Ishikawa (cell line): ENCODE data around the gene LRRTM4.

Source experiments
- CEBPB ChIP-seq: IDR thresholded peaks from 2 replicates; pipeline ENCODE4 v1.6.1; 2012
- CREB1 ChIP-seq: IDR thresholded peaks from 2 replicates; pipeline ENCODE4 v1.6.1; 2012; ENCODE audit warnings: low read depth
- EGR1 ChIP-seq: IDR thresholded peaks from 2 replicates; pipeline ENCODE4 v1.6.1; 2012
- EP300 ChIP-seq: IDR thresholded peaks from 2 replicates; pipeline ENCODE4 v1.6.1; 2012; ENCODE audit warnings: borderline replicate concordance
- FOXM1 ChIP-seq: IDR thresholded peaks from 2 replicates; pipeline ENCODE4 v1.6.1; 2012; ENCODE audit warnings: low read depth, borderline replicate concordance
- MAX ChIP-seq: IDR thresholded peaks from 2 replicates; pipeline ENCODE4 v1.6.1; 2012
- NFIC ChIP-seq: IDR thresholded peaks from 2 replicates; pipeline ENCODE4 v1.6.1; 2012
- RAD21 ChIP-seq: IDR thresholded peaks from 2 replicates; pipeline ENCODE4 v1.6.1; 2012; ENCODE audit warnings: low read depth
- REST ChIP-seq: IDR thresholded peaks from 2 replicates; pipeline ENCODE4 v1.6.1; 2012; ENCODE audit warnings: low read depth, mild to moderate bottlenecking
- TAF1 ChIP-seq: IDR thresholded peaks from 2 replicates; pipeline ENCODE4 v1.6.1; 2012; ENCODE audit warnings: low read depth, mild to moderate bottlenecking
- TCF12 ChIP-seq: IDR thresholded peaks from 2 replicates; pipeline ENCODE4 v1.6.1; 2012; ENCODE audit warnings: low read depth
- TEAD4 ChIP-seq: IDR thresholded peaks from 2 replicates; pipeline ENCODE4 v1.6.1; 2012
- USF1 ChIP-seq: IDR thresholded peaks from 2 replicates; pipeline ENCODE4 v1.6.1; 2012
- YY1 ChIP-seq: IDR thresholded peaks from 2 replicates; pipeline ENCODE4 v1.6.1; 2012; ENCODE audit warnings: low read depth
- ZBTB7A ChIP-seq: IDR thresholded peaks from 2 replicates; pipeline ENCODE4 v1.6.1; 2012; ENCODE audit warnings: low read depth

Gene LRRTM4

GRCh38 chr2:76861708-76862107 lies 660.5 kb downstream of the LRRTM4 start:
- TF ChIP-seq EGR1 (no peak), EP300 (no peak), CREB1 (no peak), YY1 (no peak), TCF12 (no peak), TAF1 (no peak), RAD21 (no peak), ZBTB7A (no peak), TEAD4 (no peak), FOXM1 (no peak), CEBPB (no peak), MAX (no peak), USF1 (no peak), NFIC (no peak), REST (no peak)

- TF ChIP-seq CEBPB (no peak), YY1 (no peak), NFIC (no peak), TAF1 (no peak)
Observed at GRCh38 chr2:76851000-76851399, 671.2 kb downstream of the LRRTM4 start.

- TF ChIP-seq USF1 = no peak
- TF ChIP-seq MAX = no peak
- no peak for TF ChIP-seq FOXM1
- TF ChIP-seq TEAD4 = no peak
- no peak for TF ChIP-seq RAD21
- TF ChIP-seq TAF1 = no peak
- TF ChIP-seq EP300 = no peak
- TF ChIP-seq EGR1 = no peak
- no peak for TF ChIP-seq TCF12
- no peak for TF ChIP-seq REST
- TF ChIP-seq NFIC = no peak
- TF ChIP-seq ZBTB7A = no peak
- no peak for TF ChIP-seq YY1
- no peak for TF ChIP-seq CEBPB
- no peak for TF ChIP-seq CREB1
Observed at GRCh38 chr2:76849086-76849485, 673.1 kb downstream of the LRRTM4 start.

GRCh38 chr2:76839826-76840225 lies 682.4 kb downstream of the LRRTM4 start:
- no peak for TF ChIP-seq MAX
- TF ChIP-seq TEAD4 = no peak
- TF ChIP-seq CEBPB = no peak
- no peak for TF ChIP-seq EGR1

- TF ChIP-seq TAF1 (no peak), EP300 (no peak), MAX (no peak), TCF12 (no peak), NFIC (no peak), FOXM1 (no peak), CREB1 (no peak), TEAD4 (no peak), YY1 (no peak), RAD21 (no peak), REST (no peak), EGR1 (no peak), CEBPB (no peak), USF1 (no peak)
Observed at GRCh38 chr2:76829374-76830234, 692.6 kb downstream of the LRRTM4 start.
